SK-N-SH treated with all-trans-retinoic acid at 6 μM for 48 hours (cell line): ENCODE data around the gene SVOPL.

ENCODE experiments used
- CREB5 ChIP-seq: fragments of 250-450 bp; sonication (Bioruptor Pico); IDR thresholded peaks from 2 replicates; pipeline ENCODE4 v1.5.1; 2020; ENCODE audit warnings: low read depth, mild to moderate bottlenecking, moderate library complexity
- OSR1 ChIP-seq: fragments of 250-450 bp; sonication (Bioruptor Pico); IDR thresholded peaks from 2 replicates; pipeline ENCODE4 v1.8.0; 2022; ENCODE audit warnings: moderate library complexity, mild to moderate bottlenecking, inconsistent platforms
- PATZ1 ChIP-seq: fragments of 250-450 bp; sonication (Bioruptor Pico); IDR thresholded peaks from 2 replicates; pipeline ENCODE4 v1.8.0; 2020; ENCODE audit warnings: mild to moderate bottlenecking, moderate library complexity, borderline replicate concordance
- POU6F1 ChIP-seq: fragments of 250-450 bp; sonication (Bioruptor Pico); IDR thresholded peaks from 2 replicates; pipeline ENCODE4 v1.8.0; 2021; ENCODE audit warnings: low read depth, mild to moderate bottlenecking, moderate library complexity, borderline replicate concordance
- PPARA ChIP-seq: fragments of 250-450 bp; sonication (Bioruptor Pico); IDR thresholded peaks from 2 replicates; pipeline ENCODE4 v1.5.0; 2020; ENCODE audit warnings: mild to moderate bottlenecking, borderline replicate concordance
- TOX ChIP-seq: fragments of 250-450 bp; sonication (Bioruptor Pico); IDR thresholded peaks from 2 replicates; pipeline ENCODE4 v1.8.0; 2021; ENCODE audit warnings: mild to moderate bottlenecking, moderate library complexity, borderline replicate concordance
- TSHZ2 ChIP-seq: fragments of 250-450 bp; sonication (Bioruptor Pico); IDR thresholded peaks from 2 replicates; pipeline ENCODE4 v1.5.0; 2020; ENCODE audit warnings: mild to moderate bottlenecking, moderate library complexity
- ZFP30 ChIP-seq: fragments of 450-650 bp; formaldehyde crosslinking; IDR thresholded peaks from 2 replicates; pipeline ENCODE4 v1.5.0; 2022; ENCODE audit warnings: mild to moderate bottlenecking, moderate library complexity

- no peak for TF ChIP-seq PPARA (CRISPR knock-in tag)
- no peak for TF ChIP-seq CREB5 (CRISPR knock-in tag)
- no peak for TF ChIP-seq OSR1 (CRISPR knock-in tag)
- TF ChIP-seq TOX (CRISPR knock-in tag) = no peak
- no peak for TF ChIP-seq TSHZ2 (CRISPR knock-in tag)
- no peak for TF ChIP-seq ZFP30
- TF ChIP-seq PATZ1 (CRISPR knock-in tag) = no peak
- no peak for TF ChIP-seq POU6F1
Observed at GRCh38 chr7:138735399-138735798, 34.2 kb upstream of the SVOPL start.
